Fibroblast of lung (primary cell): ENCODE data around the gene APOBEC3B. TPM values are rescaled to one million over a fixed set of nuclear protein-coding genes. Genes with fewer than 3 reads are reported as not detected.

Experiments used
- DNase-seq, 2 donors: peaks; one replicate each; pipeline versions ENCODE4 v3.0.0 to v3.0.0-alpha.2; 2010; ENCODE audit warnings: low read depth in 2 of 2
- H2AFZ ChIP-seq: 2 replicates; pipeline ENCODE4 v1.5.1; 2012; ENCODE audit warnings: low read length, control low read depth, inconsistent platforms
- H3K27ac ChIP-seq: 2 replicates; pipeline ENCODE4 v1.5.1; 2011; ENCODE audit warnings: low read length, control low read depth; ENCODE audit not compliant: insufficient read depth
- H3K27me3 ChIP-seq: 2 replicates; pipeline ENCODE4 v1.5.1; 2011; ENCODE audit warnings: mild to moderate bottlenecking, low read length; ENCODE audit not compliant: control insufficient read depth, insufficient read depth
- H3K36me3 ChIP-seq: 2 replicates; pipeline ENCODE4 v1.5.1; 2011; ENCODE audit warnings: low read length; ENCODE audit not compliant: control insufficient read depth, insufficient read depth
- H3K4me1 ChIP-seq: 2 replicates; pipeline ENCODE4 v1.5.1; 2011; ENCODE audit warnings: low read length; ENCODE audit not compliant: control insufficient read depth, insufficient read depth; ENCODE audit errors: extremely low read depth
- H3K4me2 ChIP-seq: 2 replicates; pipeline ENCODE4 v1.5.1; 2011; ENCODE audit warnings: low read length, control low read depth; ENCODE audit not compliant: insufficient read depth; ENCODE audit errors: extremely low read depth
- H3K4me3 ChIP-seq, 4 experiments: fragments of 200-600 bp in 1 of 4; sonication (generic) in 1 of 4; replicated peaks in 1 of 4; 2 replicates each; pipeline ENCODE4 v1.5.1; 2011 to 2016; ENCODE audit warnings: low read length in 4 of 4, low read depth in 3 of 4, mild to moderate bottlenecking in 3 of 4, control low read depth in 2 of 4, inconsistent platforms in 1 of 4, mixed read lengths in 1 of 4; ENCODE audit not compliant: insufficient read depth in 1 of 4; ENCODE audit errors: control extremely low read depth in 1 of 4
- H3K79me2 ChIP-seq: 2 replicates; pipeline ENCODE4 v1.5.1; 2012; ENCODE audit warnings: mild to moderate bottlenecking, low read length, inconsistent platforms; ENCODE audit not compliant: control insufficient read depth, insufficient read depth
- H3K9ac ChIP-seq: 2 replicates; pipeline ENCODE4 v1.5.1; 2011; ENCODE audit warnings: mild to moderate bottlenecking, low read length, control low read depth; ENCODE audit not compliant: insufficient read depth
- H3K9me3 ChIP-seq: 2 replicates; pipeline ENCODE4 v1.5.1; 2012; ENCODE audit warnings: low read depth, low read length; ENCODE audit not compliant: control insufficient read depth, insufficient read depth
- H4K20me1 ChIP-seq: 2 replicates; pipeline ENCODE4 v1.5.1; 2011; ENCODE audit warnings: low read length; ENCODE audit not compliant: control insufficient read depth, insufficient read depth; ENCODE audit errors: extremely low read depth
- CTCF ChIP-seq, 2 donors: IDR thresholded peaks in 1 of 2; conservative IDR thresholded peaks in 1 of 2; 1 replicate in 1 of 2; 2 replicates in 1 of 2; pipeline ENCODE4 v1.5.1; 2011 to 2012; ENCODE audit warnings: low read length in 2 of 2, control low read depth in 1 of 2, inconsistent platforms in 1 of 2, low read depth in 1 of 2, mild to moderate bottlenecking in 1 of 2
- EZH2 ChIP-seq: IDR thresholded peaks from 2 replicates; pipeline ENCODE4 v1.5.1; 2012; ENCODE audit warnings: low read length, control low read depth, mild to moderate bottlenecking; ENCODE audit errors: missing control alignments
- polyA plus RNA-seq, 2 donors: library from polyadenylated mRNA; depleted of rRNA in 1 of 2; stranded (reverse) in 1 of 2; unstranded in 1 of 2; fragments of >200 nt; gene quantifications; 2 replicates each; pipeline ENCODE4 v1.2.1, GENCODE V29; 2011 to 2012; ENCODE audit warnings: missing spikeins in 1 of 2
- total RNA-seq: library from RNA; depleted of rRNA; stranded (reverse); fragments of >200 nt; gene quantifications from 2 replicates; pipeline ENCODE4 v1.2.1, GENCODE V29; 2014

The APOBEC3B gene
- total and polyA plus RNA-seq, 2 donors (not counting 1 experiment from before 2014, with no cell fraction given) = 2.3 to 10.3 TPM

- H3K9me3 ChIP-seq = no peaks in the 10 kb centered on the region
- no peaks in the 10 kb centered on the region for H3K79me2 ChIP-seq
- no peak overlapping the region for H3K27ac ChIP-seq
- H3K4me3 ChIP-seq = no peak overlapping the region
- no peaks in the 10 kb centered on the region for H3K36me3 ChIP-seq
- H3K4me2 ChIP-seq = no peak overlapping the region
- no peak for DNase-seq
- H4K20me1 ChIP-seq = no peaks in the 10 kb centered on the region
- no peaks in the 10 kb centered on the region for H3K4me1 ChIP-seq
- H3K9ac ChIP-seq = no peak overlapping the region
- TF ChIP-seq EZH2 (no peak), CTCF (conservative IDR thresholded peaks at IDR 0.05 in 1 of 2, IDR thresholded peaks at IDR 0.05 in 1 of 2; ENCODE audit: low read depth in 1 of 2, low read length in 2 of 2) (no peak)
- H2AFZ ChIP-seq = no peak overlapping the region
- H3K27me3 ChIP-seq = peaks cover 17% of the 10 kb centered on the region
These were observed 32.2 kb upstream of the APOBEC3B start for GRCh38 chr22:38949889-38950405.

GRCh38 chr22:38950527-38951295, 31.4 kb upstream of the APOBEC3B start:
- peaks cover 17% of the 10 kb centered on the region for H3K27me3 ChIP-seq

More at GRCh38 chr22:38950527-38951295, 31.4 kb upstream of the APOBEC3B start:
- H3K9me3 ChIP-seq = no peaks in the 10 kb centered on the region
- no peaks in the 10 kb centered on the region for H4K20me1 ChIP-seq
- no peak overlapping the region for H3K27ac ChIP-seq
- no peak overlapping the region for H3K4me2 ChIP-seq
- no peak overlapping the region for H3K4me3 ChIP-seq
- no peaks in the 10 kb centered on the region for H3K36me3 ChIP-seq
- no peaks in the 10 kb centered on the region for H3K79me2 ChIP-seq
- H3K4me1 ChIP-seq = no peaks in the 10 kb centered on the region
- no peak for TF ChIP-seq CTCF (conservative IDR thresholded peaks at IDR 0.05 in 1 of 2, IDR thresholded peaks at IDR 0.05 in 1 of 2; ENCODE audit: low read depth in 1 of 2, low read length in 2 of 2)
- TF ChIP-seq EZH2 = no peak
- no peak overlapping the region for H2AFZ ChIP-seq
- H3K9ac ChIP-seq = no peak overlapping the region
- DNase-seq = no peak
